Measurements from ENCODE around the gene ABCA7.
"Not testable (repeated sequence)": the region's sequence is repeated elsewhere in the genome, so short reads cannot be mapped to it uniquely, and the experiment has no call there.

Gene ABCA7

GRCh38 chr19:1018393-1018792 lies 21.5 kb upstream of the ABCA7 start:
- DNase-seq, result no peak

GRCh38 chr19:1018932-1019615 lies 20.8 kb upstream of the ABCA7 start:
- no peak for DNase-seq

- no peak for DNase-seq
These were observed 20.3 kb upstream of the ABCA7 start for GRCh38 chr19:1019616-1019961.

- no peak for DNase-seq
These were observed 19.7 kb upstream of the ABCA7 start for GRCh38 chr19:1019980-1020867.

GRCh38 chr19:1020868-1021425 lies 19.0 kb upstream of the ABCA7 start, which contains the start of gene TMEM259:
TMEM259 (minus strand) TSS chr19:1021123; CDS start chr19:1020996, 127 bp downstream.
- DNase-seq, result peak; percentile 85

- not testable (repeated sequence) for DNase-seq
These were observed 16.1 kb upstream of the ABCA7 start for GRCh38 chr19:1023883-1024188.

GRCh38 chr19:1025080-1025479 lies 14.8 kb upstream of the ABCA7 start:
- DNase-seq, result not testable (repeated sequence)

GRCh38 chr19:1025960-1026782 lies 13.7 kb upstream of the ABCA7 start, which contains the start of gene CNN2:
CNN2 (plus strand) TSS chr19:1026608; CDS start chr19:1026662, 54 bp downstream.
- no peak for DNase-seq

- no peak for DNase-seq
These were observed 12.9 kb upstream of the ABCA7 start for GRCh38 chr19:1026783-1027649.

- DNase-seq, result no peak
These were observed 12.3 kb upstream of the ABCA7 start for GRCh38 chr19:1027650-1028061.

GRCh38 chr19:1028062-1028926 lies 11.6 kb upstream of the ABCA7 start:
- DNase-seq, result peak; percentile 63

- DNase-seq, result no peak
These were observed 7.5 kb upstream of the ABCA7 start for GRCh38 chr19:1032264-1032867.

- DNase-seq, result no peak
These were observed 3.8 kb upstream of the ABCA7 start for GRCh38 chr19:1035998-1036621.

GRCh38 chr19:1037621-1038064 lies 2.3 kb upstream of the ABCA7 start:
- no peak for DNase-seq

- DNase-seq, result no peak
These were observed 795 bp upstream of the ABCA7 start for GRCh38 chr19:1038978-1039645.

GRCh38 chr19:1040476-1041271 lies 767 bp downstream of the ABCA7 start:
- peak; percentile 78 for DNase-seq

- DNase-seq, result no peak
These were observed 1.4 kb downstream of the ABCA7 start for GRCh38 chr19:1041272-1041834.

All from NCI-H510A (cell line).